NT2/D1 (cell line): ENCODE measurements around the gene PIWIL4.

ENCODE experiments used
- YY1 ChIP-seq: IDR thresholded peaks from 2 replicates; pipeline ENCODE4 v1.6.1; 2011; ENCODE audit not compliant: insufficient read length, insufficient read depth
- ZNF274 ChIP-seq: IDR thresholded peaks from 2 replicates; pipeline ENCODE4 v1.6.1; 2011; ENCODE audit warnings: mild to moderate bottlenecking, low read depth, low read length

DNA sequence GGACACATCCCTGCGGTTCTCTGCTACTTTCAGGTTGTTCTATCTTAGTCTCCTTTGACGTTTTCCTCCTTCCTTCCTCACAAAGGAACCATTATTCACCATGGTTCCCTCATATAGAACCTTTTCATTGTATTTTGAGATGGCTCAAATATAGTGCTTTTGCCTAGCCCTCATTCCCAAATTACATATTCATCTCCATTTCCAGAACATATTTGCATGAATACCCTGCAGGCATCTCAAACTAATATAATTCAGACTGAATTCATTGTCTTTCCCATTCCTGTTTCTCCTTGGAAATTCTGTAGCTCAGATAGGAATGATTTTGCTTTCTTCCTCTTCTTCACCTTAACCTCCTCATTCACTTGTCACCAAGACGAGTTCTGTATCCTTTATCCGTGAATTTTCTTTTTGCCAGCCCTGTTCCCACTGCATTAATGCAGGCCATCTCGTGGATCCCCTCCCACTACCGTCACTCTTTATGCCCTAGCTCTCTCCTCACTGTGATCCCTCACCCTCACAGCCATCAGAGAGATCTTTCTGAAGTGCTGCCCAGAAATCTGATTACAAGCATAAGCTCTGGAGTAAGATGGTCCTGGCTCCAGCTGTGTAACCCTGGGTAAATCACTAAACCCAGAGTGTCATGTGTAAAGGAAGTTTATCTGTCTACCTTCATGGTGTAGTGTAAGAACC lies 23.3 kb downstream of the PIWIL4 start:
- TF ChIP-seq YY1 (no peak), ZNF274 (no peak)
